HFFc6 (cell line): ENCODE data around the gene GJA10. TPM values are rescaled to one million over a fixed set of nuclear protein-coding genes. Genes with fewer than 3 reads are reported as not detected.

Experiments used
- DNase-seq: peaks from one replicate; pipeline ENCODE4 v3.0.0-alpha.2; 2018
- H3K27ac Mint-ChIP-seq: 2 replicates; pipeline ENCODE4 v1.8.0; 2020; ENCODE audit warnings: mild to moderate bottlenecking, mixed read lengths
- H3K27me3 Mint-ChIP-seq: 2 replicates; pipeline ENCODE4 v1.8.0; 2021; ENCODE audit warnings: mild to moderate bottlenecking, moderate library complexity, mixed read lengths; ENCODE audit not compliant: insufficient read depth
- H3K36me3 Mint-ChIP-seq: 2 replicates; pipeline ENCODE4 v1.8.0; 2021; ENCODE audit warnings: low read depth, mixed read lengths
- H3K4me1 Mint-ChIP-seq: 2 replicates; pipeline ENCODE4 v1.8.0; 2020; ENCODE audit warnings: low read depth, mixed read lengths
- H3K4me3 Mint-ChIP-seq: 2 replicates; pipeline ENCODE4 v1.8.0; 2020; ENCODE audit warnings: mild to moderate bottlenecking, moderate library complexity, mixed read lengths
- H3K9me3 Mint-ChIP-seq: 2 replicates; pipeline ENCODE4 v1.8.0; 2020; ENCODE audit warnings: mild to moderate bottlenecking, mixed read lengths
- total RNA-seq, 6 experiments: library from RNA; stranded (reverse); fragmentation: NEBNext Ultra II Directional; extraction: Animal tissue kit (Norgen Biotek cat#: 25700); gene quantifications; 2 replicates in 1 of 6; 3 replicates in 5 of 6; pipeline ENCODE4 v1.2.3, GENCODE V29; 2021
- TF ChIP-seq, protein P1 (sequence below): fragments of 200-600 bp; sonication (generic); IDR thresholded peaks from 2 replicates; pipeline ENCODE4 v1.5.0; 2021; ENCODE audit warnings: antibody characterized with exemption, mild to moderate bottlenecking

GJA10 gene
- total RNA-seq, 6 experiments from 2014 or later, result not detected

DNA sequence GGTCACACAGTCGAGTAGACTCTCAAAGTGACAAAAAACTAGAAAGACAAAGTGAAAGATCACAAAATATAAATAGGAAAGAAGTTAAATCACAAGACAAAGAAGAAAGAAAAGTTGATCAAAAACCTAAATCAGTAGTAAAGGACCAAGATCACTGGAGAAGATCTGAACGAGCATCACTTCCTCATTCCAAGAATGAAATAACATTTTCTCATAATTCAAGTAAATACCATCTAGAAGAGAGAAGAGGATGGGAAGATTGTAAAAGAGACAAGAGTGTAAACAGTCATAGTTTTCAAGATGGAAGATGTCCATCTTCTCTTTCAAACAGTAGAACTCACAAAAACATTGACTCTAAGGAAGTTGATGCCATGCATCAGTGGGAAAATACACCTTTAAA is 31.6 kb upstream of the GJA10 start:
- H3K9me3 Mint-ChIP-seq, result no peaks in the 10 kb centered on the region
- H3K4me3 Mint-ChIP-seq, result no peak overlapping the region
- no peaks in the 10 kb centered on the region for H3K4me1 Mint-ChIP-seq
- TF ChIP-seq, protein P1, sequence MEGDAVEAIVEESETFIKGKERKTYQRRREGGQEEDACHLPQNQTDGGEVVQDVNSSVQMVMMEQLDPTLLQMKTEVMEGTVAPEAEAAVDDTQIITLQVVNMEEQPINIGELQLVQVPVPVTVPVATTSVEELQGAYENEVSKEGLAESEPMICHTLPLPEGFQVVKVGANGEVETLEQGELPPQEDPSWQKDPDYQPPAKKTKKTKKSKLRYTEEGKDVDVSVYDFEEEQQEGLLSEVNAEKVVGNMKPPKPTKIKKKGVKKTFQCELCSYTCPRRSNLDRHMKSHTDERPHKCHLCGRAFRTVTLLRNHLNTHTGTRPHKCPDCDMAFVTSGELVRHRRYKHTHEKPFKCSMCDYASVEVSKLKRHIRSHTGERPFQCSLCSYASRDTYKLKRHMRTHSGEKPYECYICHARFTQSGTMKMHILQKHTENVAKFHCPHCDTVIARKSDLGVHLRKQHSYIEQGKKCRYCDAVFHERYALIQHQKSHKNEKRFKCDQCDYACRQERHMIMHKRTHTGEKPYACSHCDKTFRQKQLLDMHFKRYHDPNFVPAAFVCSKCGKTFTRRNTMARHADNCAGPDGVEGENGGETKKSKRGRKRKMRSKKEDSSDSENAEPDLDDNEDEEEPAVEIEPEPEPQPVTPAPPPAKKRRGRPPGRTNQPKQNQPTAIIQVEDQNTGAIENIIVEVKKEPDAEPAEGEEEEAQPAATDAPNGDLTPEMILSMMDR, result no peak
- no peaks in the 10 kb centered on the region for H3K27me3 Mint-ChIP-seq
- DNase-seq, result no peak
- H3K27ac Mint-ChIP-seq, result no peak overlapping the region
- H3K36me3 Mint-ChIP-seq, result peaks cover 51% of the 10 kb centered on the region

DNA sequence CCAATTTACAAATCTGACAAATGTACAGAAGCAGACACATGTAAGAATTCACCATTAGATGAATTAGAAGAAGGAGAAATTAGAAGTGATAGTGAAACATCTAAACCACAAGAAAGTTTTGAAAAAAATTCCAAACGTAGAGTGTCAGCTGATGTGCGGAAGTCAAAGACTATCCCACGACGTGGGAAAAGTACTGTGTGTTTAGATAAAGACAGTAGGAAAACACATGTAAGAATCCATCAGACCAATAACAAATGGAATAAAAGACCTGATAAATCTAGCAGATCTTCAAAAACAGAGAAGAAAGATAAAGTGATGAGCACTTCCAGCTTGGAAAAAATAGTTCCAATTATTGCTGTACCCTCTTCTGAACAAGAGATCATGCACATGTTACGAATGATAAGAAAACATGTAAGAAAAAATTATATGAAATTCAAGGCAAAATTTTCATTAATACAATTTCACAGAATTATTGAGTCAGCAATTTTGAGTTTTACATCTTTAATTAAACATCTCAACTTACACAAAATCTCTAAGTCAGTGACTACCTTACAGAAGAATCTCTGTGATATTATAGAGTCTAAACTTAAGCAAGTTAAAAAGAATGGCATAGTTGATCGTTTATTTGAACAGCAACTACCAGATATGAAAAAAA is 28.1 kb upstream of the GJA10 start:
- Mint-ChIP-seq H3K9me3 (no peaks in the 10 kb centered on the region), H3K27ac (no peak overlapping the region), H3K27me3 (no peaks in the 10 kb centered on the region), H3K36me3 (peaks cover 50% of the 10 kb centered on the region), H3K4me3 (no peak overlapping the region), H3K4me1 (no peaks in the 10 kb centered on the region)
- TF ChIP-seq, protein P1, result no peak
- DNase-seq, result no peak

DNA sequence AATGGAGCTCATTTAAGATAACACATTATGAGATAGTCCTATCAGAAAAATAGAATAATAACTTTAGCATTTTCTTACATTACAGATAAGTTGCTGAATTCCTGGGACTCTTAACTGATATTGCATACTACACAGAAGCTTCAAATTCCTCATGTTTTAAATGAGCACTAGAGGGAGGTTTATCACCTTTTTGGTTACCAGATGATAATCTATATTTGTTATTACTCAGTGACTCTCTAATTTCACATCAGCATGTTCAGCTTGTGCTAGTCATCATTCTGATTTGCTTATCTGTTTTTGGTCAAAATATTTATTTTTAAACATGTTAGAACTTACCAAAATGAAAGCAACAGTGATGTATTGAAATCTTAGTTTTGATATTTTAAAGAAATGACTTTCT is 20.5 kb upstream of the GJA10 start:
- DNase-seq, result no peak
- Mint-ChIP-seq H3K9me3 (no peaks in the 10 kb centered on the region), H3K27ac (no peak overlapping the region), H3K4me3 (no peak overlapping the region), H3K27me3 (peaks cover 2% of the 10 kb centered on the region; the same call in 1 of the 2 replicates), H3K36me3 (peaks cover 3% of the 10 kb centered on the region; the same call in 1 of the 2 replicates), H3K4me1 (no peaks in the 10 kb centered on the region)
- TF ChIP-seq, protein P1, result no peak

- H3K4me3 Mint-ChIP-seq, result no peak overlapping the region
- H3K36me3 Mint-ChIP-seq, result no peaks in the 10 kb centered on the region
- no peak overlapping the region for H3K27ac Mint-ChIP-seq
- TF ChIP-seq, protein P1, result no peak
- no peaks in the 10 kb centered on the region for H3K4me1 Mint-ChIP-seq
- no peaks in the 10 kb centered on the region for H3K9me3 Mint-ChIP-seq
- H3K27me3 Mint-ChIP-seq, result peaks cover 2% of the 10 kb centered on the region; the same call in 1 of the 2 replicates
- no peak for DNase-seq
These were observed 19.8 kb upstream of the GJA10 start for GRCh38 chr6:89874438-89874837.

DNA sequence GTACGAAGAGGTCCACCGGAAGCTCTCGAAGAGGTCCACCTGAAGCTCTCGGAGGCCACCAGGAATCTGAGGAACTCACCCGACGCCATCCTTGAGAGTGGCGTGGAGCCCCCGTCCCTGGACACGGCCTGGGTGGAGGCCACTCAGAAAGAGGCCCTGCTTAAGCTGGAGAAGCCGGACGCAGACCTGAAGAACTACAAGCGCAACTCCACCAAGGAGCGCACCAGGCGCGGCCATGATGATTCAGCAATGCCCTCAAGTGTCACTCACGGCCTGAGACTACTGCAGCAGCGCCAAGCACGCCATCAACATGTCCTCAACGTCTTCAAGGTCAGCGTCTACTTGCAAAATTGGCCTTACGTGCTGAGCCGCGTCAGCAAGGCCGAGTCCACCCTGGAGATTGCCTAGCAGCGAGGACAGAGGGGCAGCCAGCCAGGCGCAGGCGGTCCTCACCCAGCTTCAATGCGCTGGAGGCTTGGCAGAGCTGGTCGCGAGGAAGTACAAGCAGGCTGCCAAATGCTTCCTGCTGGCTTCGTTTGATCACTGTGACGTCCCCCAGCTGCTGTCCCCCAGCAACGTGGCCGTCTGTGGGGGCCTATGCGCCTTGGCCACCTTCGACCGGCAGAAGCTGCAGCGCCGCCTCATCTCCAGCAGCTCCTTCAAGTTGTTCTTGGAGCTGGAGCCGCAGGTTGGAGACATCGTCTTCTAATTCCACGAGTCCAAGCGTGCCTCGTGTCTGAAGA is 7.7 kb upstream of the GJA10 start:
- Mint-ChIP-seq H3K27ac (no peak overlapping the region), H3K9me3 (no peaks in the 10 kb centered on the region), H3K4me1 (no peaks in the 10 kb centered on the region), H3K36me3 (no peaks in the 10 kb centered on the region), H3K27me3 (peaks cover 24% of the 10 kb centered on the region), H3K4me3 (no peak overlapping the region)
- TF ChIP-seq, protein P1, result no peak
- DNase-seq, result no peak
